DND-41 (cell line): ENCODE results near the gene CCDC107.

Source experiments
- ATAC-seq: fragments of 200-7000 bp; cut with Tn5 transposase; 3 replicates; pipeline ENCODE4 v1.9.1; 2021; ENCODE audit warnings: low read depth; ENCODE audit not compliant: insufficient read depth
- DNase-seq: peaks from one replicate; pipeline ENCODE4 v3.0.0-alpha.2; 2020
- H2AFZ ChIP-seq: 2 replicates; pipeline ENCODE4 v1.6.0; 2012; ENCODE audit warnings: low read depth, low read length
- H3K27ac ChIP-seq: 2 replicates; pipeline ENCODE4 v1.5.1; 2012; ENCODE audit warnings: low read length, inconsistent platforms
- H3K27me3 ChIP-seq: fragments of 200-600 bp; sonication (generic); 2 replicates; pipeline ENCODE4 v1.6.0; 2012; ENCODE audit warnings: low read length, mild to moderate bottlenecking, inconsistent platforms; ENCODE audit not compliant: insufficient read depth, poor library complexity
- H3K36me3 ChIP-seq: 2 replicates; pipeline ENCODE4 v1.5.1; 2012; ENCODE audit warnings: low read length, inconsistent platforms; ENCODE audit not compliant: insufficient read depth
- H3K4me1 ChIP-seq: 2 replicates; pipeline ENCODE4 v1.5.1; 2012; ENCODE audit warnings: mild to moderate bottlenecking, low read length; ENCODE audit not compliant: insufficient read depth
- H3K4me2 ChIP-seq: 2 replicates; pipeline ENCODE4 v1.6.0; 2012; ENCODE audit warnings: mild to moderate bottlenecking, moderate library complexity, low read length, inconsistent platforms; ENCODE audit not compliant: insufficient read depth
- H3K4me3 ChIP-seq, 2 experiments: fragments of 200-600 bp in 1 of 2; shearing (Covaris generic) in 1 of 2; 2 replicates each; pipeline ENCODE4 v1.5.1; 2012 to 2016; ENCODE audit warnings: inconsistent platforms in 2 of 2, low read length in 2 of 2, mild to moderate bottlenecking in 2 of 2, low read depth in 1 of 2, moderate library complexity in 1 of 2
- H3K79me2 ChIP-seq: 2 replicates; pipeline ENCODE4 v1.6.0; 2012; ENCODE audit warnings: low read length, inconsistent platforms; ENCODE audit not compliant: insufficient read depth
- H3K9ac ChIP-seq: 2 replicates; pipeline ENCODE4 v1.6.0; 2012; ENCODE audit warnings: low read depth, mild to moderate bottlenecking, inconsistent platforms, low read length, moderate library complexity
- H3K9me3 ChIP-seq: 2 replicates; pipeline ENCODE4 v1.5.1; 2012; ENCODE audit warnings: low read length, moderate library complexity, mild to moderate bottlenecking, inconsistent platforms; ENCODE audit not compliant: insufficient read depth, severe bottlenecking
- H4K20me1 ChIP-seq: 2 replicates; pipeline ENCODE4 v1.6.0; 2012; ENCODE audit warnings: low read length; ENCODE audit not compliant: insufficient read depth
- CTCF ChIP-seq: IDR thresholded peaks from 2 replicates; pipeline ENCODE4 v1.5.1; 2012; ENCODE audit warnings: borderline replicate concordance, low read length, moderate library complexity, mild to moderate bottlenecking; ENCODE audit not compliant: poor library complexity, severe bottlenecking; ENCODE audit errors: extremely low read depth
- EZH2 ChIP-seq: IDR thresholded peaks from 3 replicates; pipeline ENCODE4 v1.6.1; 2012; ENCODE audit warnings: borderline replicate concordance, low read depth, mild to moderate bottlenecking, moderate library complexity, low read length, inconsistent platforms; ENCODE audit not compliant: severe bottlenecking

The CCDC107 gene

DNA sequence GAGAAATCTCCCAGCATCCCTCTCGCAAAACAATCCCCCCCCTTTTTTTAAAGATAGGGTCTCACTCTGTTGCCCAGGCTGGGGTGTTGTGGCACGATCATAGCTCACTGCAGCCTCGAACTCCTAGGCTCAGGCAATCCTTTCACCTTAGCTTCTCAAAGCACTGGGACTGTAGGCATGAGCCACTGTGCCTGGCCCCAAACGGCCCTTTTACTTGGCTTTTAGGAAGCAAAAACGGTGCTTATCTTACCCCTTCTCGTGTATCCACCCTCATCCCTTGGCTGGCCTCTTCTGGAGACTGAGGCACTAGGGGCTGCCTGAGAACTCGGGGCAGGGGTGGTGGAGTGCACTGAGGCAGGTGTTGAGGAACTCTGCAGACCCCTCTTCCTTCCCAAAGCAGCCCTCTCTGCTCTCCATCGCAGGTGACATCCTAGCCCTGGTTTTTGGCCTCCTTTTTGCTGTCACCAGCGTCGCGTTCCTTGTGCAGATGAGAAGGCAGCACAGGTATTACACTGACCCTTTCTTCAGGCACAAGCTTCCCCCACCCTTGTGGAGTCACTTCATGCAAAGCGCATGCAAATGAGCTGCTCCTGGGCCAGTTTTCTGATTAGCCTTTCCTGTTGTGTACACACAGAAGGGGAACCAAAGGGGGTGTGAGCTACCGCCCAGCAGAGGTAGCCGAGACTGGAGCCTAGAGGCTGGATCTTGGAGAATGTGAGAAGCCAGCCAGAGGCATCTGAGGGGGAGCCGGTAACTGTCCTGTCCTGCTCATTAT lies 22.4 kb downstream of the CCDC107 start:
- Histone ChIP-seq H3K27ac (no peak overlapping the region), H3K4me1 (no peaks in the 10 kb centered on the region), H2AFZ (no peak overlapping the region), H3K4me3 (no peak overlapping the region), H3K4me2 (no peak overlapping the region), H3K79me2 (no peaks in the 10 kb centered on the region), H3K9ac (no peak overlapping the region), H3K27me3 (no peaks in the 10 kb centered on the region), H4K20me1 (no peaks in the 10 kb centered on the region; the same call in 1 of the 2 replicates), H3K36me3 (peaks cover 29% of the 10 kb centered on the region), H3K9me3 (no peaks in the 10 kb centered on the region)
- no peak for DNase-seq
- ATAC-seq, result no peak
- TF ChIP-seq CTCF (no peak), EZH2 (no peak)

GRCh38 chr9:35681341-35682002 lies 23.4 kb downstream of the CCDC107 start:
- H3K27me3 ChIP-seq, result no peaks in the 10 kb centered on the region
- no peak overlapping the region for H3K9ac ChIP-seq
- H3K79me2 ChIP-seq, result no peaks in the 10 kb centered on the region
- H3K4me2 ChIP-seq, result no peak overlapping the region
- no peak for ATAC-seq
- TF ChIP-seq EZH2 (no peak), CTCF (no peak)
- no peak overlapping the region for H3K27ac ChIP-seq
- no peaks in the 10 kb centered on the region for H3K9me3 ChIP-seq
- H3K4me1 ChIP-seq, result no peaks in the 10 kb centered on the region
- no peak overlapping the region for H2AFZ ChIP-seq
- H3K4me3 ChIP-seq, result no peak overlapping the region
- no peaks in the 10 kb centered on the region; the same call in 1 of the 2 replicates for H4K20me1 ChIP-seq
- peaks cover 36% of the 10 kb centered on the region for H3K36me3 ChIP-seq
- no peak for DNase-seq

DNA sequence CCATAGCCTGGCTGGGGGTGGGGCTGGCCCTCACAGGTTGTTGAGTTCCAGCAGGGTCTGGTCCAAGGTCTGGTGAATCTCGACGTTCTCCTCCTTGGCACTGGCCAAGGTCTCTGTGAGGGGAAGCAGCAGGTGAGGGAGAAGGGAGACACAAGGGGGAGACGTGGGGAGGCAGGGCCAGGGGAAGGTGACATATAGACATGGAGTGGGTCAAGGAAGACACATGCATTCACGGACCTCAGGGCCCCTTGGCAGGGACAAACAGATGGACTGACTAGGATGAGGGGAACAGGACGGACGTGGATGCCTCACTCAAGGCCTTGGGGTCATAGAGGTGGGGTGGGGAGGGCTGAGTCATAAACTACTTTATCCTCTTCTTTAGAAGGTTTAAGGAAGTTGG lies 24.0 kb downstream of the CCDC107 start:
- no peaks in the 10 kb centered on the region for H3K4me1 ChIP-seq
- H3K79me2 ChIP-seq, result no peaks in the 10 kb centered on the region
- no peak overlapping the region for H3K27ac ChIP-seq
- DNase-seq (no peak), ATAC-seq (no peak)
- H4K20me1 ChIP-seq, result no peaks in the 10 kb centered on the region; the same call in 1 of the 2 replicates
- no peak overlapping the region for H2AFZ ChIP-seq
- H3K36me3 ChIP-seq, result peaks cover 36% of the 10 kb centered on the region
- TF ChIP-seq EZH2 (no peak), CTCF (no peak)
- H3K4me3 ChIP-seq, result no peak overlapping the region
- H3K9me3 ChIP-seq, result no peaks in the 10 kb centered on the region
- no peaks in the 10 kb centered on the region for H3K27me3 ChIP-seq
- no peak overlapping the region for H3K9ac ChIP-seq
- H3K4me2 ChIP-seq, result no peak overlapping the region
